Thoracic aorta (tissue), 2 donors: ENCODE data around the gene AJM1. TPM values are rescaled to one million over a fixed set of nuclear protein-coding genes. Genes with fewer than 3 reads are reported as not detected.

Source experiments
- ATAC-seq: fragments of 150-250 bp; one replicate; pipeline ENCODE4 v1.8.0; 2017; ENCODE audit warnings: low read depth; ENCODE audit not compliant: insufficient number of reproducible peaks, low FRiP score
- DNase-seq: peaks from one replicate; pipeline ENCODE4 v3.0.0-alpha.2; 2020; ENCODE audit warnings: low spot score
- H3K27ac ChIP-seq, 2 donors: fragments of 200-600 bp; sonication (generic); 1 replicate in 1 of 2; 2 replicates in 1 of 2; pipeline ENCODE4 v1.5.1; 2016; ENCODE audit warnings: mild to moderate bottlenecking in 2 of 2, moderate library complexity in 2 of 2
- H3K27me3 ChIP-seq: fragments of 200-600 bp; sonication (generic); replicated peaks from 2 replicates; pipeline ENCODE4 v1.6.0; 2016; ENCODE audit warnings: mild to moderate bottlenecking; ENCODE audit not compliant: insufficient read depth
- H3K36me3 ChIP-seq: fragments of 200-600 bp; sonication (generic); one replicate; pipeline ENCODE4 v1.5.1; 2016
- H3K4me1 ChIP-seq, 2 donors: fragments of 200-600 bp; sonication (generic); 1 replicate in 1 of 2; 2 replicates in 1 of 2; pipeline versions ENCODE4 v1.5.1 to v1.6.0; 2016; ENCODE audit warnings: low read depth in 2 of 2, mild to moderate bottlenecking in 1 of 2; ENCODE audit not compliant: control insufficient read depth in 1 of 2
- H3K4me3 ChIP-seq: fragments of 200-600 bp; sonication (generic); 2 replicates; pipeline ENCODE4 v1.5.1; 2016; ENCODE audit warnings: mild to moderate bottlenecking
- H3K9me3 ChIP-seq: fragments of 200-600 bp; sonication (generic); 2 replicates; pipeline ENCODE4 v1.5.1; 2016
- CTCF ChIP-seq: fragments of 200-600 bp; sonication (generic); IDR thresholded peaks from one replicate; pipeline ENCODE4 v1.5.1; 2019; ENCODE audit warnings: antibody characterized with exemption
- total RNA-seq, 2 donors: library from RNA; depleted of rRNA; stranded (reverse); fragments of >200 nt; gene quantifications; one replicate each; pipeline versions ENCODE4 v1.1.0 to v1.2.3, GENCODE V29; 2016

AJM1 gene
- total RNA-seq, 2 donors from 2014 or later: 7.3 to 9.2 TPM

- H3K9me3 ChIP-seq: no peaks in the 10 kb centered on the region
- no peaks in the 10 kb centered on the region for H3K27me3 ChIP-seq
- H3K27ac ChIP-seq: no peak overlapping the region
- no peak overlapping the region for H3K4me3 ChIP-seq
- no peak for ATAC-seq
- H3K4me1 ChIP-seq: peaks cover 0 to under 1% of the 10 kb centered on the region in 2 donors
- no peak for TF ChIP-seq CTCF
- DNase-seq: no peak
- peaks cover 56% of the 10 kb centered on the region for H3K36me3 ChIP-seq
Observed at GRCh38 chr9:136826703-136827582, 15.3 kb upstream of the AJM1 start.

GRCh38 chr9:136827794-136828473 lies 14.3 kb upstream of the AJM1 start:
- no peak for TF ChIP-seq CTCF
- no peaks in the 10 kb centered on the region for H3K27me3 ChIP-seq
- H3K9me3 ChIP-seq: no peaks in the 10 kb centered on the region
- H3K27ac ChIP-seq: no peak overlapping the region
- ATAC-seq (no peak), DNase-seq (no peak)
- peaks cover 56% of the 10 kb centered on the region for H3K36me3 ChIP-seq
- H3K4me3 ChIP-seq: no peak overlapping the region
- H3K4me1 ChIP-seq: no peaks in the 10 kb centered on the region

- Histone ChIP-seq H3K36me3 (peaks cover 53% of the 10 kb centered on the region), H3K27ac (no peak overlapping the region), H3K9me3 (no peaks in the 10 kb centered on the region), H3K27me3 (no peaks in the 10 kb centered on the region), H3K4me3 (no peak overlapping the region), H3K4me1 (no peaks in the 10 kb centered on the region)
- DNase-seq (no peak), ATAC-seq (no peak)
- no peak for TF ChIP-seq CTCF
Observed at GRCh38 chr9:136828474-136829140, 13.7 kb upstream of the AJM1 start.

GRCh38 chr9:136829412-136829811 lies 12.9 kb upstream of the AJM1 start:
- ATAC-seq (no peak), DNase-seq (no peak)
- H3K4me3 ChIP-seq: no peak overlapping the region
- H3K27me3 ChIP-seq: no peaks in the 10 kb centered on the region
- peaks cover 48% of the 10 kb centered on the region for H3K36me3 ChIP-seq
- no peaks in the 10 kb centered on the region for H3K9me3 ChIP-seq
- no peak overlapping the region for H3K27ac ChIP-seq
- no peak for TF ChIP-seq CTCF
- H3K4me1 ChIP-seq: no peaks in the 10 kb centered on the region
